H9 (cell line): ENCODE results near the gene TOR4A. TPM values are rescaled to one million over a fixed set of nuclear protein-coding genes. Genes with fewer than 3 reads are reported as not detected.

ENCODE experiments used
- DNase-seq: peaks from one replicate; pipeline ENCODE4 v3.0.0-alpha.2; 2017
- H2AFZ ChIP-seq: one replicate; pipeline ENCODE4 v1.6.1; 2013; ENCODE audit warnings: mild to moderate bottlenecking, low read length, control low read depth, moderate library complexity
- H2AK5ac ChIP-seq: 2 replicates; pipeline ENCODE4 v1.6.1; 2013; ENCODE audit warnings: low read length, control low read depth, mixed read lengths; ENCODE audit not compliant: insufficient read length
- H2BK120ac ChIP-seq: one replicate; pipeline ENCODE4 v1.6.1; 2013; ENCODE audit warnings: low read depth, mild to moderate bottlenecking, low read length, control low read depth, inconsistent platforms; ENCODE audit not compliant: poor library complexity, severe bottlenecking
- H2BK12ac ChIP-seq: 2 replicates; pipeline ENCODE4 v1.6.1; 2013; ENCODE audit warnings: low read length, control low read depth, mixed read lengths, low read depth; ENCODE audit not compliant: insufficient read length
- H2BK15ac ChIP-seq: 2 replicates; pipeline ENCODE4 v1.6.1; 2013; ENCODE audit warnings: low read depth, low read length, control low read depth
- H2BK20ac ChIP-seq: one replicate; pipeline ENCODE4 v1.6.1; 2013; ENCODE audit warnings: low read depth, mild to moderate bottlenecking, low read length, control low read depth, inconsistent platforms; ENCODE audit not compliant: poor library complexity, severe bottlenecking
- H2BK5ac ChIP-seq: 2 replicates; pipeline ENCODE4 v1.6.1; 2013; ENCODE audit warnings: low read length, control low read depth, mixed read lengths; ENCODE audit not compliant: insufficient read length
- H3K14ac ChIP-seq: 2 replicates; pipeline ENCODE4 v1.6.1; 2013; ENCODE audit warnings: low read length, control low read depth; ENCODE audit not compliant: insufficient read depth
- H3K18ac ChIP-seq: 2 replicates; pipeline ENCODE4 v1.6.1; 2013; ENCODE audit warnings: low read depth, mild to moderate bottlenecking, mixed read lengths, low read length, control low read depth; ENCODE audit not compliant: insufficient read length
- H3K23ac ChIP-seq: 2 replicates; pipeline ENCODE4 v1.6.1; 2013; ENCODE audit warnings: low read length, control low read depth, mixed read lengths, low read depth; ENCODE audit not compliant: insufficient read length
- H3K23me2 ChIP-seq: 2 replicates; pipeline ENCODE4 v1.6.1; 2013; ENCODE audit warnings: low read depth, mild to moderate bottlenecking, mixed read lengths, low read length, control low read depth; ENCODE audit not compliant: insufficient read length, poor library complexity, severe bottlenecking
- H3K27ac ChIP-seq: 2 replicates; pipeline ENCODE4 v1.5.1; 2013; ENCODE audit warnings: low read length, control low read depth, mixed read lengths, low read depth; ENCODE audit not compliant: insufficient read length
- H3K27me3 ChIP-seq: 2 replicates; pipeline ENCODE4 v1.6.1; 2013; ENCODE audit warnings: low read length, control low read depth, inconsistent platforms; ENCODE audit not compliant: insufficient read depth
- H3K4ac ChIP-seq: 2 replicates; pipeline ENCODE4 v1.6.1; 2013; ENCODE audit warnings: low read depth, mild to moderate bottlenecking, control low read depth, inconsistent platforms, low read length, moderate library complexity
- H3K4me1 ChIP-seq: 2 replicates; pipeline ENCODE4 v1.6.1; 2013; ENCODE audit warnings: low read length, control low read depth, inconsistent platforms; ENCODE audit not compliant: insufficient read depth
- H3K4me2 ChIP-seq: 2 replicates; pipeline ENCODE4 v1.6.1; 2013; ENCODE audit warnings: low read length, control low read depth, mixed read lengths; ENCODE audit not compliant: insufficient read length, insufficient read depth
- H3K56ac ChIP-seq: 2 replicates; pipeline ENCODE4 v1.6.1; 2013; ENCODE audit warnings: low read depth, mild to moderate bottlenecking, mixed read lengths, low read length, control low read depth; ENCODE audit not compliant: insufficient read length
- H3K79me1 ChIP-seq: 2 replicates; pipeline ENCODE4 v1.6.1; 2013; ENCODE audit warnings: low read depth, mild to moderate bottlenecking, moderate library complexity, low read length, control low read depth, inconsistent platforms; ENCODE audit not compliant: insufficient read depth, poor library complexity, severe bottlenecking
- H3K79me2 ChIP-seq: 2 replicates; pipeline ENCODE4 v1.6.1; 2013; ENCODE audit warnings: low read length, control low read depth, inconsistent platforms; ENCODE audit not compliant: insufficient read depth
- H3K9ac ChIP-seq: 2 replicates; pipeline ENCODE4 v1.6.1; 2013; ENCODE audit warnings: low read length, control low read depth, mixed read lengths; ENCODE audit not compliant: insufficient read length; ENCODE audit errors: extremely low read depth
- H3K9me3 ChIP-seq: one replicate; pipeline ENCODE4 v1.6.1; 2013; ENCODE audit warnings: low read depth, low read length, inconsistent platforms; ENCODE audit not compliant: control insufficient read depth
- H3T11ph ChIP-seq: one replicate; pipeline ENCODE4 v1.6.1; 2013; ENCODE audit warnings: mild to moderate bottlenecking, low read length, control low read depth, inconsistent platforms
- H4K20me1 ChIP-seq: one replicate; pipeline ENCODE4 v1.6.1; 2013; ENCODE audit not compliant: control insufficient read depth, insufficient read length, insufficient read depth
- H4K5ac ChIP-seq: 2 replicates; pipeline ENCODE4 v1.6.1; 2013; ENCODE audit warnings: low read depth, mild to moderate bottlenecking, mixed read lengths, low read length, control low read depth; ENCODE audit not compliant: insufficient read length
- H4K8ac ChIP-seq: replicated peaks from 2 replicates; pipeline ENCODE4 v1.6.1; 2013; ENCODE audit warnings: low read length, control low read depth, mixed read lengths, low read depth; ENCODE audit not compliant: insufficient read length
- H4K91ac ChIP-seq: 2 replicates; pipeline ENCODE4 v1.6.1; 2013; ENCODE audit warnings: low read depth, mild to moderate bottlenecking, moderate library complexity, mixed read lengths, low read length, control low read depth; ENCODE audit not compliant: insufficient read length
- H3K27ac Mint-ChIP-seq, 3 experiments: 2 replicates in 2 of 3; 3 replicates in 1 of 3; pipeline ENCODE4 v1.8.0; 2020 to 2021; ENCODE audit warnings: mixed read lengths in 3 of 3, mild to moderate bottlenecking in 1 of 3, moderate library complexity in 1 of 3
- H3K27me3 Mint-ChIP-seq: 2 replicates; pipeline ENCODE4 v1.8.0; 2021; ENCODE audit warnings: low read depth, mild to moderate bottlenecking, moderate library complexity, mixed read lengths
- H3K36me3 Mint-ChIP-seq, 3 experiments: 2 replicates in 2 of 3; 3 replicates in 1 of 3; pipeline ENCODE4 v1.8.0; 2020 to 2021; ENCODE audit warnings: low read depth in 3 of 3, mixed read lengths in 3 of 3; ENCODE audit not compliant: insufficient read depth in 1 of 3
- H3K4me1 Mint-ChIP-seq, 2 experiments: 2 replicates each; pipeline ENCODE4 v1.8.0; 2020; ENCODE audit warnings: mixed read lengths in 2 of 2
- H3K4me3 Mint-ChIP-seq, 2 experiments: 2 replicates in 1 of 2; 3 replicates in 1 of 2; pipeline ENCODE4 v1.8.0; 2020 to 2021; ENCODE audit warnings: mild to moderate bottlenecking in 2 of 2, mixed read lengths in 2 of 2, moderate library complexity in 1 of 2
- H3K9me3 Mint-ChIP-seq, 2 experiments: 2 replicates in 1 of 2; 3 replicates in 1 of 2; pipeline ENCODE4 v1.8.0; 2020; ENCODE audit warnings: mild to moderate bottlenecking in 2 of 2, mixed read lengths in 2 of 2, moderate library complexity in 1 of 2
- CTCF ChIP-seq: fragments of 200-600 bp; sonication (generic); conservative IDR thresholded peaks from 3 replicates; pipeline ENCODE4 v1.8.0; 2021; ENCODE audit warnings: antibody characterized with exemption, mild to moderate bottlenecking
- WGBS: extraction: QIAGEN DNeasy Blood & Tissue Kit; methylation state at CpG from one replicate; pipeline ENCODE4 v1.1.7; 2013; ENCODE audit warnings: missing lambda C conversion rate, low lambda C conversion rate, mixed read lengths; ENCODE audit not compliant: insufficient read length; ENCODE audit errors: extremely low coverage; 5-methylcytosine and 5-hydroxymethylcytosine counted together
- total RNA-seq: library from RNA; stranded (reverse); gene quantifications from 2 replicates; pipeline ENCODE4 v1.2.1, GENCODE V29; 2021

The TOR4A gene
- total RNA-seq, 1 experiment from 2014 or later = 6.2 TPM

- Histone ChIP-seq H3K79me1 (no peaks in the 10 kb centered on the region), H3K79me2 (no peaks in the 10 kb centered on the region), H3K4me2 (no peak overlapping the region), H4K5ac (no peak overlapping the region), H3K9ac (no peak overlapping the region), H4K8ac (no peak overlapping the region), H2AFZ (no peak overlapping the region), H2BK20ac (no peak overlapping the region), H3K14ac (no peak overlapping the region; the same call in 1 of the 2 replicates), H3K18ac (no peak overlapping the region), H4K20me1 (peaks cover 3% of the 10 kb centered on the region), H3K4ac (no peak overlapping the region), H3K4me1 (no peaks in the 10 kb centered on the region; the same call in 1 of the 2 replicates), H3K9me3 (no peaks in the 10 kb centered on the region), H3K56ac (no peak overlapping the region), H2BK5ac (no peak overlapping the region), H2BK120ac (no peak overlapping the region), H2BK12ac (no peak overlapping the region), H3K27ac (no peak overlapping the region), H4K91ac (no peak overlapping the region), H3K27me3 (no peaks in the 10 kb centered on the region), H3K23ac (no peak overlapping the region), H3T11ph (no peak overlapping the region), H3K23me2 (peaks cover 3% of the 10 kb centered on the region), H2AK5ac (no peak overlapping the region), H2BK15ac (no peak overlapping the region)
- TF ChIP-seq CTCF = no peak
- Mint-ChIP-seq H3K27ac (no peak overlapping the region), H3K36me3 (peaks cover 11 to 17% (median 14%) of the 10 kb centered on the region in 3 experiments; a peak in 6 of 7 replicates), H3K4me3 (no peak overlapping the region), H3K4me1 (peaks cover 17 to 26% of the 10 kb centered on the region in 2 experiments), H3K9me3 (no peaks in the 10 kb centered on the region; a peak in 1 of 5 replicates), H3K27me3 (peaks cover 40% of the 10 kb centered on the region)
- no peak for DNase-seq
- no CpG with 5 or more reads among the region's 20 CpGs for WGBS
These were observed 30.2 kb upstream of the TOR4A start for GRCh38 chr9:137247135-137247915.
